WTC11 (cell line): ENCODE results near the gene PFDN5. TPM values are rescaled to one million over a fixed set of nuclear protein-coding genes. Genes with fewer than 3 reads are reported as not detected.

ENCODE experiments used
- EMX1 ChIP-seq: fragments of 250-450 bp; sonication (Bioruptor Pico); IDR thresholded peaks from 2 replicates; pipeline ENCODE4 v1.8.0; 2021; ENCODE audit warnings: mild to moderate bottlenecking
- ESRRA ChIP-seq: sonication (generic); formaldehyde crosslinking; IDR thresholded peaks from 2 replicates; pipeline ENCODE4 v1.8.1; 2022; ENCODE audit warnings: mild to moderate bottlenecking, missing genetic modification reagents, borderline replicate concordance
- ETV6 ChIP-seq: sonication (generic); formaldehyde crosslinking; IDR thresholded peaks from 2 replicates; pipeline ENCODE4 v1.8.1; 2022; ENCODE audit warnings: mild to moderate bottlenecking, missing genetic modification reagents
- JUN ChIP-seq: sonication (generic); formaldehyde crosslinking; IDR thresholded peaks from 2 replicates; pipeline ENCODE4 v1.8.0; 2023; ENCODE audit warnings: mild to moderate bottlenecking, missing genetic modification reagents
- KAT7 ChIP-seq: sonication (generic); formaldehyde crosslinking; IDR thresholded peaks from 2 replicates; pipeline ENCODE4 v1.8.1; 2023; ENCODE audit warnings: missing genetic modification reagents, mild to moderate bottlenecking, borderline replicate concordance
- NR2C2 ChIP-seq: sonication (generic); formaldehyde crosslinking; IDR thresholded peaks from 2 replicates; pipeline ENCODE4 v1.8.0; 2022; ENCODE audit warnings: mild to moderate bottlenecking, missing genetic modification reagents
- RELA ChIP-seq: sonication (generic); formaldehyde crosslinking; IDR thresholded peaks from 2 replicates; pipeline ENCODE4 v1.8.1; 2022; ENCODE audit warnings: missing genetic modification reagents, mild to moderate bottlenecking, borderline replicate concordance
- TEAD1 ChIP-seq: sonication (generic); formaldehyde crosslinking; IDR thresholded peaks from 2 replicates; pipeline ENCODE4 v1.8.0; 2022; ENCODE audit warnings: mild to moderate bottlenecking, missing genetic modification reagents
- TEAD4 ChIP-seq: sonication (generic); formaldehyde crosslinking; IDR thresholded peaks from 2 replicates; pipeline ENCODE4 v1.8.0; 2022; ENCODE audit warnings: mild to moderate bottlenecking, missing genetic modification reagents
- ZNF121 ChIP-seq: sonication (generic); formaldehyde crosslinking; IDR thresholded peaks from 2 replicates; pipeline ENCODE4 v1.8.0; 2023; ENCODE audit warnings: missing genetic modification reagents
- ZNF317 ChIP-seq: sonication (generic); formaldehyde crosslinking; IDR thresholded peaks from 2 replicates; pipeline ENCODE4 v1.8.1; 2023; ENCODE audit warnings: low read depth, mild to moderate bottlenecking, moderate library complexity, missing genetic modification reagents, borderline replicate concordance
- ZNF671 ChIP-seq: fragments of 250-450 bp; sonication (Bioruptor Pico); IDR thresholded peaks from 2 replicates; pipeline ENCODE4 v1.8.0; 2021; ENCODE audit warnings: mild to moderate bottlenecking
- total RNA-seq: library from RNA; stranded (reverse); gene quantifications from 3 replicates; pipeline ENCODE4 v1.2.3, GENCODE V29; 2021
- TF ChIP-seq, protein P1 (sequence below): sonication (generic); formaldehyde crosslinking; IDR thresholded peaks from 2 replicates; pipeline ENCODE4 v1.8.0; 2022; ENCODE audit warnings: mild to moderate bottlenecking, missing genetic modification reagents
- TF ChIP-seq, protein P2 (sequence below): sonication (generic); formaldehyde crosslinking; IDR thresholded peaks from 2 replicates; pipeline ENCODE4 v1.8.1; 2023; ENCODE audit warnings: mild to moderate bottlenecking, missing genetic modification reagents
- TF ChIP-seq, protein P3 (sequence below): sonication (generic); formaldehyde crosslinking; IDR thresholded peaks from 2 replicates; pipeline ENCODE4 v1.8.1; 2023; ENCODE audit warnings: mild to moderate bottlenecking, missing genetic modification reagents, borderline replicate concordance
- TF ChIP-seq, protein P4 (sequence below): sonication (generic); formaldehyde crosslinking; IDR thresholded peaks from 2 replicates; pipeline ENCODE4 v1.8.0; 2022; ENCODE audit warnings: mild to moderate bottlenecking, missing genetic modification reagents
- TF ChIP-seq, protein P5 (sequence below): sonication (generic); formaldehyde crosslinking; IDR thresholded peaks from 2 replicates; pipeline ENCODE4 v1.8.1; 2022; ENCODE audit warnings: low read depth, missing genetic modification reagents, borderline replicate concordance
- TF ChIP-seq, protein P6 (sequence below): sonication (generic); formaldehyde crosslinking; IDR thresholded peaks from 2 replicates; pipeline ENCODE4 v1.8.0; 2023; ENCODE audit warnings: missing genetic modification reagents, mild to moderate bottlenecking, borderline replicate concordance
- TF ChIP-seq, protein P7 (sequence below): fragments of 250-450 bp; sonication (Bioruptor Pico); IDR thresholded peaks from 2 replicates; pipeline ENCODE4 v1.9.0; 2021; ENCODE audit warnings: moderate library complexity, mild to moderate bottlenecking, inconsistent platforms, borderline replicate concordance
- TF ChIP-seq, protein P8 (sequence below): sonication (generic); formaldehyde crosslinking; IDR thresholded peaks from 2 replicates; pipeline ENCODE4 v1.8.1; 2022; ENCODE audit warnings: missing genetic modification reagents, borderline replicate concordance

The PFDN5 gene
- total RNA-seq, 1 experiment from 2014 or later, result 263 TPM

DNA sequence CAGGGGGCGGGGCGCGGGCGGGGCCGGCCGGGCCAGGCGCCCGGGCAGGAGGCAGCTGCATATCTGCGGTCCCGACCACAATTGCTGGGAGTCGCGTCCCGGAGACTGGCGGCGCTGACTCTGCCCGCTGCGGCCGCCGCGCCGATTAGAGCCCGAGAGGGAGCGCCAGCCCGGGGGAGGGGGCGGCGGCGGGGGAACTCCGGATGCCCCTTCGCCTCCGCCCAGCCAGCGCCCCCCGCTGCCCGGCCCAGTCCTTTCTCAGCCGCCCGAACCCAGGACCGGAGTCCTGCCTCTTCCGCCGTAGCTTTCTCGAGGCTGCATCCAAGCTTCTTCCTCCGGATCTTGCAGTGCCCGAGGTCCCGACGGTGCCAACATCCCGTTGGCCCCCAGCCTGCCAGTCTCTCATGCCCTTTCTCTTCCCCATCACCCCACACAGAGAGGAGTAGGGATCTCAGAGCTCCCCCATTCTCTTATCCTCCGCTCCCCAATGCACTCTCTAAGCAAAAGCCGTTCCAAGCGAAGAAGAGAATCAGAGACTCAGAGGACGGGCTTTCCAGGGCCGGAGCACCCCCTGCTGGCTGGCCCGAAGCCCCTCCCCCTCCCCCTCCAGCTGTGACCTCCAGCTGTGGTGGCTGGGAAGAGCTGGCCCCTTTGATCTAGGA, 49.6 kb downstream of the PFDN5 start (continued):
- TF ChIP-seq TEAD4 (no peak), KAT7 (CRISPR knock-in tag) (no peak), NR2C2 (CRISPR knock-in tag) (no peak), TEAD1 (CRISPR knock-in tag) (no peak), ZNF671 (no peak), ZNF317 (CRISPR knock-in tag) (no peak), ESRRA (no peak), EMX1 (CRISPR knock-in tag) (no peak), RELA (CRISPR knock-in tag) (no peak), ZNF121 (CRISPR knock-in tag) (no peak), JUN (CRISPR knock-in tag) (no peak), ETV6 (CRISPR knock-in tag) (peak; percentile 37; the same call in 1 of the 2 replicates)
- TF ChIP-seq, protein P1, sequence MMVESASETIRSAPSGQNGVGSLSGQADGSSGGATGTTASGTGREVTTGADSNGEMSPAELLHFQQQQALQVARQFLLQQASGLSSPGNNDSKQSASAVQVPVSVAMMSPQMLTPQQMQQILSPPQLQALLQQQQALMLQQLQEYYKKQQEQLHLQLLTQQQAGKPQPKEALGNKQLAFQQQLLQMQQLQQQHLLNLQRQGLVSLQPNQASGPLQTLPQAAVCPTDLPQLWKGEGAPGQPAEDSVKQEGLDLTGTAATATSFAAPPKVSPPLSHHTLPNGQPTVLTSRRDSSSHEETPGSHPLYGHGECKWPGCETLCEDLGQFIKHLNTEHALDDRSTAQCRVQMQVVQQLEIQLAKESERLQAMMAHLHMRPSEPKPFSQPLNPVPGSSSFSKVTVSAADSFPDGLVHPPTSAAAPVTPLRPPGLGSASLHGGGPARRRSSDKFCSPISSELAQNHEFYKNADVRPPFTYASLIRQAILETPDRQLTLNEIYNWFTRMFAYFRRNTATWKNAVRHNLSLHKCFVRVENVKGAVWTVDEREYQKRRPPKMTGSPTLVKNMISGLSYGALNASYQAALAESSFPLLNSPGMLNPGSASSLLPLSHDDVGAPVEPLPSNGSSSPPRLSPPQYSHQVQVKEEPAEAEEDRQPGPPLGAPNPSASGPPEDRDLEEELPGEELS (CRISPR knock-in tag), result no peak
- TF ChIP-seq, protein P2, sequence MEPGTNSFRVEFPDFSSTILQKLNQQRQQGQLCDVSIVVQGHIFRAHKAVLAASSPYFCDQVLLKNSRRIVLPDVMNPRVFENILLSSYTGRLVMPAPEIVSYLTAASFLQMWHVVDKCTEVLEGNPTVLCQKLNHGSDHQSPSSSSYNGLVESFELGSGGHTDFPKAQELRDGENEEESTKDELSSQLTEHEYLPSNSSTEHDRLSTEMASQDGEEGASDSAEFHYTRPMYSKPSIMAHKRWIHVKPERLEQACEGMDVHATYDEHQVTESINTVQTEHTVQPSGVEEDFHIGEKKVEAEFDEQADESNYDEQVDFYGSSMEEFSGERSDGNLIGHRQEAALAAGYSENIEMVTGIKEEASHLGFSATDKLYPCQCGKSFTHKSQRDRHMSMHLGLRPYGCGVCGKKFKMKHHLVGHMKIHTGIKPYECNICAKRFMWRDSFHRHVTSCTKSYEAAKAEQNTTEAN (CRISPR knock-in tag), result no peak
- TF ChIP-seq, protein P3, sequence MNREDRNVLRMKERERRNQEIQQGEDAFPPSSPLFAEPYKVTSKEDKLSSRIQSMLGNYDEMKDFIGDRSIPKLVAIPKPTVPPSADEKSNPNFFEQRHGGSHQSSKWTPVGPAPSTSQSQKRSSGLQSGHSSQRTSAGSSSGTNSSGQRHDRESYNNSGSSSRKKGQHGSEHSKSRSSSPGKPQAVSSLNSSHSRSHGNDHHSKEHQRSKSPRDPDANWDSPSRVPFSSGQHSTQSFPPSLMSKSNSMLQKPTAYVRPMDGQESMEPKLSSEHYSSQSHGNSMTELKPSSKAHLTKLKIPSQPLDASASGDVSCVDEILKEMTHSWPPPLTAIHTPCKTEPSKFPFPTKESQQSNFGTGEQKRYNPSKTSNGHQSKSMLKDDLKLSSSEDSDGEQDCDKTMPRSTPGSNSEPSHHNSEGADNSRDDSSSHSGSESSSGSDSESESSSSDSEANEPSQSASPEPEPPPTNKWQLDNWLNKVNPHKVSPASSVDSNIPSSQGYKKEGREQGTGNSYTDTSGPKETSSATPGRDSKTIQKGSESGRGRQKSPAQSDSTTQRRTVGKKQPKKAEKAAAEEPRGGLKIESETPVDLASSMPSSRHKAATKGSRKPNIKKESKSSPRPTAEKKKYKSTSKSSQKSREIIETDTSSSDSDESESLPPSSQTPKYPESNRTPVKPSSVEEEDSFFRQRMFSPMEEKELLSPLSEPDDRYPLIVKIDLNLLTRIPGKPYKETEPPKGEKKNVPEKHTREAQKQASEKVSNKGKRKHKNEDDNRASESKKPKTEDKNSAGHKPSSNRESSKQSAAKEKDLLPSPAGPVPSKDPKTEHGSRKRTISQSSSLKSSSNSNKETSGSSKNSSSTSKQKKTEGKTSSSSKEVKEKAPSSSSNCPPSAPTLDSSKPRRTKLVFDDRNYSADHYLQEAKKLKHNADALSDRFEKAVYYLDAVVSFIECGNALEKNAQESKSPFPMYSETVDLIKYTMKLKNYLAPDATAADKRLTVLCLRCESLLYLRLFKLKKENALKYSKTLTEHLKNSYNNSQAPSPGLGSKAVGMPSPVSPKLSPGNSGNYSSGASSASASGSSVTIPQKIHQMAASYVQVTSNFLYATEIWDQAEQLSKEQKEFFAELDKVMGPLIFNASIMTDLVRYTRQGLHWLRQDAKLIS, result no peak
- TF ChIP-seq, protein P4, sequence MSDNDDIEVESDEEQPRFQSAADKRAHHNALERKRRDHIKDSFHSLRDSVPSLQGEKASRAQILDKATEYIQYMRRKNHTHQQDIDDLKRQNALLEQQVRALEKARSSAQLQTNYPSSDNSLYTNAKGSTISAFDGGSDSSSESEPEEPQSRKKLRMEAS, result no peak; the same call in 1 of the 2 replicates
- TF ChIP-seq, protein P5, sequence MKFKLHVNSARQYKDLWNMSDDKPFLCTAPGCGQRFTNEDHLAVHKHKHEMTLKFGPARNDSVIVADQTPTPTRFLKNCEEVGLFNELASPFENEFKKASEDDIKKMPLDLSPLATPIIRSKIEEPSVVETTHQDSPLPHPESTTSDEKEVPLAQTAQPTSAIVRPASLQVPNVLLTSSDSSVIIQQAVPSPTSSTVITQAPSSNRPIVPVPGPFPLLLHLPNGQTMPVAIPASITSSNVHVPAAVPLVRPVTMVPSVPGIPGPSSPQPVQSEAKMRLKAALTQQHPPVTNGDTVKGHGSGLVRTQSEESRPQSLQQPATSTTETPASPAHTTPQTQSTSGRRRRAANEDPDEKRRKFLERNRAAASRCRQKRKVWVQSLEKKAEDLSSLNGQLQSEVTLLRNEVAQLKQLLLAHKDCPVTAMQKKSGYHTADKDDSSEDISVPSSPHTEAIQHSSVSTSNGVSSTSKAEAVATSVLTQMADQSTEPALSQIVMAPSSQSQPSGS (CRISPR knock-in tag), result no peak
- TF ChIP-seq, protein P6, sequence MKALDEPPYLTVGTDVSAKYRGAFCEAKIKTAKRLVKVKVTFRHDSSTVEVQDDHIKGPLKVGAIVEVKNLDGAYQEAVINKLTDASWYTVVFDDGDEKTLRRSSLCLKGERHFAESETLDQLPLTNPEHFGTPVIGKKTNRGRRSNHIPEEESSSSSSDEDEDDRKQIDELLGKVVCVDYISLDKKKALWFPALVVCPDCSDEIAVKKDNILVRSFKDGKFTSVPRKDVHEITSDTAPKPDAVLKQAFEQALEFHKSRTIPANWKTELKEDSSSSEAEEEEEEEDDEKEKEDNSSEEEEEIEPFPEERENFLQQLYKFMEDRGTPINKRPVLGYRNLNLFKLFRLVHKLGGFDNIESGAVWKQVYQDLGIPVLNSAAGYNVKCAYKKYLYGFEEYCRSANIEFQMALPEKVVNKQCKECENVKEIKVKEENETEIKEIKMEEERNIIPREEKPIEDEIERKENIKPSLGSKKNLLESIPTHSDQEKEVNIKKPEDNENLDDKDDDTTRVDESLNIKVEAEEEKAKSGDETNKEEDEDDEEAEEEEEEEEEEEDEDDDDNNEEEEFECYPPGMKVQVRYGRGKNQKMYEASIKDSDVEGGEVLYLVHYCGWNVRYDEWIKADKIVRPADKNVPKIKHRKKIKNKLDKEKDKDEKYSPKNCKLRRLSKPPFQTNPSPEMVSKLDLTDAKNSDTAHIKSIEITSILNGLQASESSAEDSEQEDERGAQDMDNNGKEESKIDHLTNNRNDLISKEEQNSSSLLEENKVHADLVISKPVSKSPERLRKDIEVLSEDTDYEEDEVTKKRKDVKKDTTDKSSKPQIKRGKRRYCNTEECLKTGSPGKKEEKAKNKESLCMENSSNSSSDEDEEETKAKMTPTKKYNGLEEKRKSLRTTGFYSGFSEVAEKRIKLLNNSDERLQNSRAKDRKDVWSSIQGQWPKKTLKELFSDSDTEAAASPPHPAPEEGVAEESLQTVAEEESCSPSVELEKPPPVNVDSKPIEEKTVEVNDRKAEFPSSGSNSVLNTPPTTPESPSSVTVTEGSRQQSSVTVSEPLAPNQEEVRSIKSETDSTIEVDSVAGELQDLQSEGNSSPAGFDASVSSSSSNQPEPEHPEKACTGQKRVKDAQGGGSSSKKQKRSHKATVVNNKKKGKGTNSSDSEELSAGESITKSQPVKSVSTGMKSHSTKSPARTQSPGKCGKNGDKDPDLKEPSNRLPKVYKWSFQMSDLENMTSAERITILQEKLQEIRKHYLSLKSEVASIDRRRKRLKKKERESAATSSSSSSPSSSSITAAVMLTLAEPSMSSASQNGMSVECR (CRISPR knock-in tag), result no peak
- TF ChIP-seq, protein P7, sequence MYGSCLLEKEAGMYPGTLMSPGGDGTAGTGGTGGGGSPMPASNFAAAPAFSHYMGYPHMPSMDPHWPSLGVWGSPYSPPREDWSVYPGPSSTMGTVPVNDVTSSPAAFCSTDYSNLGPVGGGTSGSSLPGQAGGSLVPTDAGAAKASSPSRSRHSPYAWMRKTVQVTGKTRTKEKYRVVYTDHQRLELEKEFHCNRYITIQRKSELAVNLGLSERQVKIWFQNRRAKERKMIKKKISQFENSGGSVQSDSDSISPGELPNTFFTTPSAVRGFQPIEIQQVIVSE, result no peak
- TF ChIP-seq, protein P8, sequence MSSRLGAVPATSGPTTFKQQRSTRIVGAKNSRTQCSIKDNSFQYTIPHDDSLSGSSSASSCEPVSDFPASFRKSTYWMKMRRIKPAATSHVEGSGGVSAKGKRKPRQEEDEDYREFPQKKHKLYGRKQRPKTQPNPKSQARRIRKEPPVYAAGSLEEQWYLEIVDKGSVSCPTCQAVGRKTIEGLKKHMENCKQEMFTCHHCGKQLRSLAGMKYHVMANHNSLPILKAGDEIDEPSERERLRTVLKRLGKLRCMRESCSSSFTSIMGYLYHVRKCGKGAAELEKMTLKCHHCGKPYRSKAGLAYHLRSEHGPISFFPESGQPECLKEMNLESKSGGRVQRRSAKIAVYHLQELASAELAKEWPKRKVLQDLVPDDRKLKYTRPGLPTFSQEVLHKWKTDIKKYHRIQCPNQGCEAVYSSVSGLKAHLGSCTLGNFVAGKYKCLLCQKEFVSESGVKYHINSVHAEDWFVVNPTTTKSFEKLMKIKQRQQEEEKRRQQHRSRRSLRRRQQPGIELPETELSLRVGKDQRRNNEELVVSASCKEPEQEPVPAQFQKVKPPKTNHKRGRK, result no peak
